GM18909 (cell line): ENCODE results near the gene CRYBA4.

Experiments
- ATAC-seq: cut with Tn5 transposase; IDR thresholded peaks from one replicate; pipeline ENCODE4 v1.9.1; 2021; ENCODE audit warnings: mild to moderate bottlenecking; ENCODE audit not compliant: unreplicated experiment, poor library complexity

Gene CRYBA4

GRCh38 chr22:26658161-26658560, 36.4 kb downstream of the CRYBA4 start:
- ATAC-seq: no peak

DNA sequence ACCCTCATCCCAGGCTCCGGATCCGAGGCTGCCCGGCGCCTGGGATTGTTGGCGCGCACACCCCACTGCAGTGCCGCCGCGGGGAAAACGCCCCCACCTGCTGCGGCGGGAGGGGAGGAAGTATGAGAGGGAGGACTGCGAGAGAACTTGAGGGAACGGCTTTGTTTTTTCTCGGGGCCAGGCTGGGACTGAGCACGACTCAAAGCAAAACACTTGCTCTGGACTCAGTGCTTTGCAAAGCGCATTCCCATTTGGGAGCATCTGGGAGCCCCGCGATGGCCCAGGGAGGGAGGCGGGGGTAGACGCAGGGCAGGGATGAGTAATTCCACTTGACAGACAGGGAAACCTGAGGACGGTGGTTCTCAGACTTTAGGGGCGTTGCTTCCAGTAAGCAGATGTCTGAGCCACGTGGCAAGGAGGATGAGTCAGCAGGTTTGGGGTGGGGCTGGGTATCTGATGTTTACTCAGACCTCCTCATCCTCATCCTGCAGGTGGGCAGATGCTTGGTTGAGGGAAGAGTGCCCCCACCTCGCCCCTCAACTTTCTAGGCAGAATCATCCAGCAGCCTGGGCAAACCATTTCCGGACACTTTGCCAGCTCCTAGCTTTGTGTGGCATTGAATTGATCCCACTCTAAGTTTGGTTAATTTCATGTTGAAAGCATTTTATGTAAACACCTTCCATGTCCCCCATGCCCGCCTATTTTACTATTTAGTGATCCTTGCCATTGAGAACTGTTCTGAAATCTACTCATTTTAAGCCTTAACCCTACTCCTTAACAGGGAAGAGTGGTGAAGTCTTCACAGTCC, 37.1 kb downstream of the CRYBA4 start:
- no peak for ATAC-seq

- no peak for ATAC-seq
Measured at GRCh38 chr22:26660356-26660755, 38.6 kb downstream of the CRYBA4 start.

- ATAC-seq: no peak
Measured at GRCh38 chr22:26660961-26661578, 39.3 kb downstream of the CRYBA4 start.

- no peak for ATAC-seq
Measured at GRCh38 chr22:26662160-26662559, 40.4 kb downstream of the CRYBA4 start.

GRCh38 chr22:26663374-26663923, 41.7 kb downstream of the CRYBA4 start:
- ATAC-seq: no peak

- peak; percentile 10 for ATAC-seq
Measured at GRCh38 chr22:26665813-26666231, 44.1 kb downstream of the CRYBA4 start.

- no peak for ATAC-seq
Measured at GRCh38 chr22:26667140-26667539, 45.4 kb downstream of the CRYBA4 start.

GRCh38 chr22:26669060-26669481, 47.3 kb downstream of the CRYBA4 start:
- ATAC-seq: no peak

- ATAC-seq: no peak
Measured at GRCh38 chr22:26670459-26670858, 48.7 kb downstream of the CRYBA4 start.

- ATAC-seq: peak; percentile 28
Measured at GRCh38 chr22:26671317-26672059, 49.7 kb downstream of the CRYBA4 start.

DNA sequence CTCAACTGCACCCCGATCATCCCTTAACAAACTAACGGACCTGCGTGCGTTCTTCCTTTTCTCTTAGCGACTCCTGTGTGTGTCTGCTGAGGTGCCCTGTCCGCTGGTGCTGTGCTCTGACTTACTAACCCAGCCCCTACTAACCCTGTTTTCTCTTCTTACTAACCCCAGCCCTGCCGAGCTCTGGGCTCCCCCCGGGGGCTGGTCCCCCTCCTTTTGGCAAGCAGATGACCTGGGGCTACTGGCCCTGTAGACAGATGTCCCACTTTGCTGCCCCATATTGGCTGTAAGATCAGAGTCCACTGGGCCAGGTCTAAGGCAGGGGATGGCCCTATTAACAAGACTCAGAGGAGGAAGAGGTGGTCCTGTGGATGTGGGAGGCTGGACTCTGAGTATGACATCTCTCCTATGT, 50.3 kb downstream of the CRYBA4 start:
- ATAC-seq: peak; percentile 8

- ATAC-seq: peak; percentile 74
Measured at GRCh38 chr22:26672590-26673468, 51.1 kb downstream of the CRYBA4 start.

- ATAC-seq: no peak
Measured at GRCh38 chr22:26673486-26673885, 51.7 kb downstream of the CRYBA4 start.

DNA sequence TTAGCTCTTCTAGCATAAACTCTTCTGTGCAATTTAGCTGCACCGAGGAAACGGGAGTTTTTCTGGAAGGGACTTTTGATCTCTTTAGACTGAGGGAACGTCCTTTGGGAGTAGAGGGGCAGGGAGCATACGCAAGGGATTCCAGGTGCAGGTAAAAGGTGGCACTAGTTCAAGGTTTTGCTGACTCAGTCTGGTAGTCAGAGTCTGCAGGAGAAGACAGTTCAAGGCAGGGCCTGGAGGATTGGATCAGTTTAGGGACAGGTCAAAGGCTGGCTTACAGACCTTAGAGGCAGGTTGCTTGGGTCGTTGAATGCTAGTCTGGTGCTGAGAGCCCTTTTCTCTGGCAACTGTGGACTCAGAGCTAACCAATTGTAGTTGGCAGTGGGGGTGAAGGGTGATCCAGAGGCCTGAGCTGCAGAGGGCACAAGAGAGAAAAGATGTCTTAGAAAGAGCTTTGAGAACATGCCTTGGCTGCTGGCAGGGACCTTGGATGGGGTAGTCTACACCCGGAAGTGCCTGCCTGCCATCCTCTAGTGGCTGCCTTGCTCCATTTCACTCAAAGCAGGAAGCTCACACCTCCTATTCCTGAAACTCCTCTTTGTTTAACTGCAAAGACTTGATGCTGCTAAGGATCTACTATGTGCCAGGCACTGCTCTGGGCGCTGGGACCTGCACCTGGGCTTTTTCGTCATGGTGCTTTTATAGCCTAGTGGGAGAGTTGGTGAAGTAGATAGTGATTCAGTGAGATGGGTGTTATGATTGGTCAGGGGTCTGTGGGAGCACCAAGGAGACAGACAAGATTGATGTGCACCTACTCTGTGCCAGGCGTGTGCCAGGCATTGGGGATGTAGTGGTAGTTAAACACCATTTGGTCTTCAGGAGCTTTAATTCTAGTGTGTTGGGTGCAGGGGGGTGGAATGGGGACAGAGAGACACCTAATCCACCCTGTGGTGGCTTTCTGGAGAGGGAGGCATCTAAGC, 52.7 kb downstream of the CRYBA4 start:
- ATAC-seq: no peak

- no peak for ATAC-seq
Measured at GRCh38 chr22:26675687-26676268, 54.0 kb downstream of the CRYBA4 start.

GRCh38 chr22:26677217-26677616, 55.5 kb downstream of the CRYBA4 start:
- no peak for ATAC-seq

- ATAC-seq: no peak
Measured at GRCh38 chr22:26679003-26679629, 57.4 kb downstream of the CRYBA4 start.
